GM10266 (cell line): ENCODE data around the gene TMEM115.

Experiments used
- DNase-seq: peaks from one replicate; pipeline ENCODE4 v3.0.0; 2012; ENCODE audit errors: extremely low spot score
- CTCF ChIP-seq: IDR thresholded peaks from 2 replicates; pipeline ENCODE4 v1.5.1; 2012; ENCODE audit warnings: mild to moderate bottlenecking, low read depth; ENCODE audit not compliant: control insufficient read depth, insufficient read depth; ENCODE audit errors: missing control alignments

TMEM115 gene

GRCh38 chr3:50319894-50320625 lies 39.3 kb downstream of the TMEM115 start:
- DNase-seq: no peak

GRCh38 chr3:50319181-50319893 lies 40.0 kb downstream of the TMEM115 start:
- no peak for DNase-seq
- no peak for TF ChIP-seq CTCF

More at GRCh38 chr3:50319894-50320625, 39.3 kb downstream of the TMEM115 start:
- no peak for TF ChIP-seq CTCF

GRCh38 chr3:50318615-50319014 lies 40.7 kb downstream of the TMEM115 start:
- DNase-seq: no peak

GRCh38 chr3:50318163-50318562 lies 41.2 kb downstream of the TMEM115 start:
- no peak for DNase-seq

More at GRCh38 chr3:50318615-50319014, 40.7 kb downstream of the TMEM115 start:
- no peak for TF ChIP-seq CTCF

GRCh38 chr3:50317300-50317699 lies 42.0 kb downstream of the TMEM115 start:
- TF ChIP-seq CTCF: no peak
- DNase-seq: no peak

More at GRCh38 chr3:50318163-50318562, 41.2 kb downstream of the TMEM115 start:
- no peak for TF ChIP-seq CTCF

- no peak for DNase-seq
- TF ChIP-seq CTCF: no peak
Observed at GRCh38 chr3:50316657-50317242, 42.6 kb downstream of the TMEM115 start.
